ENCODE results near the gene GSK3B.

GSK3B gene

DNA sequence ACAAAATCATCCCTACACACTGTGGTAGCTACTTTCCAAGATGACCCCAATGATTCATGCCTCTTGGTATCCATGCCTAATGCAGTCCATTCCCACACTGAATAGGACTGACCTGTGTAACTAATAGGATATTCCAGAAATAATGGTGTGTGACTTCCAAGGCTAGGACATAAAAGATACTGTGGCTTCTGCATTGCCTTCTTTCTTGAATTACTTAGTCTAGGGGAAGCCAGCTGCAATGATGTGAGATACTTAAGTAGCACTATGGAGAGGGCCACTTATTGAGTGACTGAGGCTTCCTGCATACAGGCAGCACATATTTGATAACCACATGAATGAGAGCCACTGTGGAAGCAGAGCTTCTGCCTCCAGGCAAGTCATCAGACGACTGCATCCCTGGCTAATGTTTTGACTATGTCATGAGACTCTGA lies 262.3 kb downstream of the GSK3B start:
- Histone ChIP-seq H3K4me1 (ENCODE audit: control insufficient read depth, insufficient read depth, low read length) (no peaks in the 10 kb centered on the region), H3K27me3 (ENCODE audit: control insufficient read depth, insufficient read depth, low read length, poor library complexity, severe bottlenecking) (no peaks in the 10 kb centered on the region), H3K36me3 (ENCODE audit: control insufficient read depth, insufficient read depth, low read length) (no peaks in the 10 kb centered on the region), H3K9me3 (ENCODE audit: control insufficient read depth, low read length) (no peaks in the 10 kb centered on the region), H3K27ac (ENCODE audit: insufficient read depth, low read depth, low read length, poor library complexity, severe bottlenecking) (no peak overlapping the region), H3K4me3 (ENCODE audit: insufficient read depth, low read depth, low read length) (no peak overlapping the region)
- WGBS, 2 experiments = 76 to 84% methylated on average over 1 of the region's 1 CpG

DNA sequence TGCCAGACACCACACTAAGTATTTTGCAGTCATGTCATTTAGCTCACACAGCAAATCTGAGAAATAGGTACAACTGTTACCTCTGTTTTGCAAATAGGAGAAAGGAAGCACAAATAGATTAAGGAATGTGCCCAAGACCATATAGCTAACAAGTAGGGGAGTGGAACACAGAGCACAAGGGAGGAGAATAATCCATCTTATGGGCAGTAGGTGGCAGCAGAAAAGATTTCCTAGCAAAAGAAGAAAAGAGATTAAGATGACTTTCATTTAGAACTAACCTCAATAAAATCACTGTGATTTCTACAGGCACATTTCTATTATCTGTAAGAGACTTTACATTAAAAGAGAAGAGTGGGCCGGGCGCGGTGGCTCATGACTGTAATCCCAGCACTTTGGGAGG lies 263.2 kb downstream of the GSK3B start:
- Histone ChIP-seq H3K36me3 (ENCODE audit: control insufficient read depth, insufficient read depth, low read length) (no peaks in the 10 kb centered on the region), H3K9me3 (ENCODE audit: control insufficient read depth, low read length) (no peaks in the 10 kb centered on the region), H3K4me3 (ENCODE audit: insufficient read depth, low read depth, low read length) (no peak overlapping the region), H3K4me1 (ENCODE audit: control insufficient read depth, insufficient read depth, low read length) (no peaks in the 10 kb centered on the region), H3K27ac (ENCODE audit: insufficient read depth, low read depth, low read length, poor library complexity, severe bottlenecking) (no peak overlapping the region), H3K27me3 (ENCODE audit: control insufficient read depth, insufficient read depth, low read length, poor library complexity, severe bottlenecking) (no peaks in the 10 kb centered on the region)
- WGBS, 2 experiments = 87 to 91% methylated on average over 3 of the region's 3 CpGs

DNA sequence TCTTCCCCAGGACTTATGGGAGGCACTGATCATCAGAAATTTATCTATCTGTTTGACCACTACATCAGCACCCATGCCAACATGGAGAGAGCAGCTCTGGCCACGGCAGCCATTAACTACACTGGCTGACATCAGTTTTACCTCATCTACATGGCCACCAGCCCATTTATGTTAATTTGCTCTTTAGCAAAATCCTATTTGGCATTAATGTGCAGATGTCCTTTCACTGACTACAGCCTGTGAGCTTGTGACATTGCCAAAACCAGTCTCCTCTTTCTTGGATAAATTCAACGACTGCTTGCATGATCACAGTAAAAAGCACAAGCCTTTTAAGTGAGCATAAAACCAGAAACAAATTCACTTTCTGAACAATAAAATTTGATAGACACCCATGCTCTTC lies 264.8 kb downstream of the GSK3B start:
- Histone ChIP-seq H3K4me3 (ENCODE audit: insufficient read depth, low read depth, low read length) (no peak overlapping the region), H3K4me1 (ENCODE audit: control insufficient read depth, insufficient read depth, low read length) (no peaks in the 10 kb centered on the region), H3K27ac (ENCODE audit: insufficient read depth, low read depth, low read length, poor library complexity, severe bottlenecking) (no peak overlapping the region), H3K27me3 (ENCODE audit: control insufficient read depth, insufficient read depth, low read length, poor library complexity, severe bottlenecking) (no peaks in the 10 kb centered on the region), H3K36me3 (ENCODE audit: control insufficient read depth, insufficient read depth, low read length) (no peaks in the 10 kb centered on the region), H3K9me3 (ENCODE audit: control insufficient read depth, low read length) (no peaks in the 10 kb centered on the region)
- WGBS, 2 experiments = 95 to 97% methylated on average over 2 of the region's 2 CpGs

DNA sequence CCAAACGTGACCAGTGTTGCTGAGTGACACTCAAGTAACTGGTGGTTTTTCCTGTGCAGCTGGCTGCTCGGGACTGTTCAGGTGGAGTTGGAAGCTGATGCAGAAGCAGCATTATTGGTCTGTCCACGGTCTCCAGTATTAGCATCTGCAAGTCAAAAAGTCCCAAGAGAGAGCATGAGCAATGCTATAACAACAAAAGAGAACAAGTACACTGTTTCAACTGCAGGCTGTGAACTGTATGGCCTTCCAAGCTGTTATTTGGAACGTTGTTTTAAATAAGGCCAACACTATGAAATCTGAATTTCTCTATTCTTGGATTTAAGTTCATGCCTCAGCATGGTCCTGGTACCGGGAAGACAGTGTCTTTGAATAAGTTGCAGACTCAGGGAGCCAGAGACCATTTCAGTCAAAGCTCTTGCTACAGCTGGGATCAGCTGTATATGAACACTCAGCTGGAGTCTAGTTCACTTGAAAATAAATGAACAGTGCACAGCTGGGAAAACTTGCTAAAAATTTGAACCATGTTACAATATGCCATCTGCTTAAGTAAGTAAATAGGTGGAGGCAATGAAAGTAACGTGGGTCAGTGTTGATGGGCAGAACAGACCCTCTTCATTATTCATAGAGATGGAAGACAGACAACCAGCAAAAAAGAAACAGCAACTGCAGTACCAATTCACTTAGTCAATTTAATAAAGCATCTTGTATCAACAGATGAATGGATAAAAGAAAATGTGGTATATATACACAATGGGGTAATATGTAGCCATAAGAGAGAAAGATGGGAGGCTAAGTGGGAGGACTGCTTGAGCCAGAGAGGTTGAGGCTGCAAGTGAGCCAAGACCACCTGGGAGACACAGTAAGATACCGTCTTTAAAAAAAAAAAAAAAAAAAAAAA lies 267.3 kb downstream of the GSK3B start:
- Histone ChIP-seq H3K27ac (ENCODE audit: insufficient read depth, low read depth, low read length, poor library complexity, severe bottlenecking) (no peak overlapping the region), H3K27me3 (ENCODE audit: control insufficient read depth, insufficient read depth, low read length, poor library complexity, severe bottlenecking) (no peaks in the 10 kb centered on the region), H3K36me3 (ENCODE audit: control insufficient read depth, insufficient read depth, low read length) (no peaks in the 10 kb centered on the region), H3K9me3 (ENCODE audit: control insufficient read depth, low read length) (no peaks in the 10 kb centered on the region), H3K4me1 (ENCODE audit: control insufficient read depth, insufficient read depth, low read length) (peaks cover 7% of the 10 kb centered on the region), H3K4me3 (ENCODE audit: insufficient read depth, low read depth, low read length) (no peak overlapping the region)
- 90 to 93% methylated on average over 6 to 7 of the region's 7 CpGs for WGBS, 2 experiments

- Histone ChIP-seq H3K4me1 (ENCODE audit: control insufficient read depth, insufficient read depth, low read length) (peaks cover 7% of the 10 kb centered on the region), H3K36me3 (ENCODE audit: control insufficient read depth, insufficient read depth, low read length) (no peaks in the 10 kb centered on the region), H3K27me3 (ENCODE audit: control insufficient read depth, insufficient read depth, low read length, poor library complexity, severe bottlenecking) (no peaks in the 10 kb centered on the region), H3K9me3 (ENCODE audit: control insufficient read depth, low read length) (no peaks in the 10 kb centered on the region), H3K27ac (ENCODE audit: insufficient read depth, low read depth, low read length, poor library complexity, severe bottlenecking) (no peak overlapping the region), H3K4me3 (ENCODE audit: insufficient read depth, low read depth, low read length) (no peak overlapping the region)
- WGBS, 2 experiments = 89 to 100% methylated on average over 1 of the region's 1 CpG
Observed at GRCh38 chr3:119825820-119826219, 268.4 kb downstream of the GSK3B start.

GRCh38 chr3:119819806-119820205 lies 274.4 kb downstream of the GSK3B start:
- no peaks in the 10 kb centered on the region for H3K36me3 ChIP-seq (ENCODE audit: control insufficient read depth, insufficient read depth, low read length)

DNA sequence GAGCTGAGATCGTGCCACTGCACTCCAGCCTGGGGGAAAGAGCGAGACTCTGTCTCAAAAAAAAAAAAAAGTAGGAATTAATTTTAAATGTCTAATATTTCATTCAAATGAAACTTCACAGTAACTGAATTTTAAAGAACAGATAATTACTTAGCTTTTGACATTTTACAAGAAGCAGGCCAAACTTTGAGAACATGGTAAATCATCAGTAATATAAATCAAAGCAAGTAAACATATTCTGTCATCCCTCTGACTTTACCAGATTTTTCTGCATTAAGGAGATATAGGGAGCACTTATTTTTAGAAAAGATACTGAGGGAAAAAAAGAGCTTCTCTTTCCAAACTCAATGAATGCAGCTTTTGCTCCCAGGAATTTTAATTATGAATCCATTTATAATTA lies 275.3 kb downstream of the GSK3B start:
- no peak overlapping the region for H3K4me3 ChIP-seq (ENCODE audit: insufficient read depth, low read depth, low read length)
- H3K27me3 ChIP-seq (ENCODE audit: control insufficient read depth, insufficient read depth, low read length, poor library complexity, severe bottlenecking) = no peaks in the 10 kb centered on the region
- no peaks in the 10 kb centered on the region for H3K9me3 ChIP-seq (ENCODE audit: control insufficient read depth, low read length)
- no peak overlapping the region for H3K27ac ChIP-seq (ENCODE audit: insufficient read depth, low read depth, low read length, poor library complexity, severe bottlenecking)
- no peaks in the 10 kb centered on the region for H3K36me3 ChIP-seq (ENCODE audit: control insufficient read depth, insufficient read depth, low read length)
- peaks cover 7% of the 10 kb centered on the region for H3K4me1 ChIP-seq (ENCODE audit: control insufficient read depth, insufficient read depth, low read length)
- 70% methylated on average over 1 of the region's 2 CpGs; no CpG with 5 or more reads in 1 of the 2 experiments for WGBS, 2 experiments

More at GRCh38 chr3:119819806-119820205, 274.4 kb downstream of the GSK3B start:
- Histone ChIP-seq H3K4me3 (ENCODE audit: insufficient read depth, low read depth, low read length) (no peak overlapping the region), H3K27ac (ENCODE audit: insufficient read depth, low read depth, low read length, poor library complexity, severe bottlenecking) (no peak overlapping the region), H3K27me3 (ENCODE audit: control insufficient read depth, insufficient read depth, low read length, poor library complexity, severe bottlenecking) (no peaks in the 10 kb centered on the region), H3K9me3 (ENCODE audit: control insufficient read depth, low read length) (no peaks in the 10 kb centered on the region), H3K4me1 (ENCODE audit: control insufficient read depth, insufficient read depth, low read length) (peaks cover 7% of the 10 kb centered on the region)
- 92 to 93% methylated on average over 2 of the region's 2 CpGs for WGBS, 2 experiments

- Histone ChIP-seq H3K27ac (ENCODE audit: insufficient read depth, low read depth, low read length, poor library complexity, severe bottlenecking) (no peak overlapping the region), H3K36me3 (ENCODE audit: control insufficient read depth, insufficient read depth, low read length) (no peaks in the 10 kb centered on the region), H3K4me3 (ENCODE audit: insufficient read depth, low read depth, low read length) (no peak overlapping the region), H3K4me1 (ENCODE audit: control insufficient read depth, insufficient read depth, low read length) (peaks cover 5% of the 10 kb centered on the region), H3K9me3 (ENCODE audit: control insufficient read depth, low read length) (no peaks in the 10 kb centered on the region), H3K27me3 (ENCODE audit: control insufficient read depth, insufficient read depth, low read length, poor library complexity, severe bottlenecking) (no peaks in the 10 kb centered on the region)
- WGBS, 2 experiments = 82 to 85% methylated on average over 13 of the region's 13 CpGs
Observed at GRCh38 chr3:119817583-119818363, 276.5 kb downstream of the GSK3B start.

GRCh38 chr3:119817071-119817470 lies 277.2 kb downstream of the GSK3B start:
- H3K36me3 ChIP-seq (ENCODE audit: control insufficient read depth, insufficient read depth, low read length) = no peaks in the 10 kb centered on the region
- H3K27ac ChIP-seq (ENCODE audit: insufficient read depth, low read depth, low read length, poor library complexity, severe bottlenecking) = no peak overlapping the region
- no peaks in the 10 kb centered on the region for H3K27me3 ChIP-seq (ENCODE audit: control insufficient read depth, insufficient read depth, low read length, poor library complexity, severe bottlenecking)
- H3K9me3 ChIP-seq (ENCODE audit: control insufficient read depth, low read length) = no peaks in the 10 kb centered on the region
- 93% methylated on average over 12 of the region's 12 CpGs for WGBS, 2 experiments
- no peaks in the 10 kb centered on the region for H3K4me1 ChIP-seq (ENCODE audit: control insufficient read depth, insufficient read depth, low read length)
- H3K4me3 ChIP-seq (ENCODE audit: insufficient read depth, low read depth, low read length) = no peak overlapping the region

DNA sequence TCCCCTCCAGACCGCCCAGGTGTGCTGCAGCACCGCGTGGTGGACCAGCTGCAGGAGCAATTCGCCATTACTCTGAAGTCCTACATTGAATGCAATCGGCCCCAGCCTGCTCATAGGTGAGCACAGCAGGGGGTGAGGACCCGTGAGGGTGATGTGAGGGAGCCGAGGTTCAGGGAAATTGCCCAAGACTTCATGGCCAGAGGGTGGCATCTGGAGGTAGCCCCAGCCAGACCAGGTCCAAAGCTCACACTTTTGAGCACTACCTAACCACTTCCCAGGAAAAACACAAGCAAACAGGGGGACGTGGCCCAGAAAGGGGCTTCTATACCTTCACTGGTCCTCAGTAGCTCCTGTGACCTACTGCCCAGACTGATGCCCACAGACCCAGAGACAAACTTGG lies 278.5 kb downstream of the GSK3B start:
- H3K4me1 ChIP-seq (ENCODE audit: control insufficient read depth, insufficient read depth, low read length) = no peaks in the 10 kb centered on the region
- no peaks in the 10 kb centered on the region for H3K9me3 ChIP-seq (ENCODE audit: control insufficient read depth, low read length)
- WGBS, 2 experiments = 87 to 90% methylated on average over 8 of the region's 8 CpGs
- no peak overlapping the region for H3K27ac ChIP-seq (ENCODE audit: insufficient read depth, low read depth, low read length, poor library complexity, severe bottlenecking)
- H3K27me3 ChIP-seq (ENCODE audit: control insufficient read depth, insufficient read depth, low read length, poor library complexity, severe bottlenecking) = no peaks in the 10 kb centered on the region
- H3K36me3 ChIP-seq (ENCODE audit: control insufficient read depth, insufficient read depth, low read length) = no peaks in the 10 kb centered on the region
- no peak overlapping the region for H3K4me3 ChIP-seq (ENCODE audit: insufficient read depth, low read depth, low read length)
